Endothelial cell (in vitro differentiated cells): ENCODE results near the gene AKAP3. TPM values are rescaled to one million over a fixed set of nuclear protein-coding genes. Genes with fewer than 3 reads are reported as not detected.

Experiments
- DNase-seq: peaks from one replicate; pipeline ENCODE4 v3.0.0; 2021; ENCODE audit warnings: low spot score
- H3K27ac Mint-ChIP-seq: one replicate; pipeline ENCODE4 v1.8.0; 2021; ENCODE audit warnings: mixed read lengths, inconsistent platforms; ENCODE audit not compliant: unreplicated experiment
- H3K27me3 Mint-ChIP-seq: one replicate; pipeline ENCODE4 v1.8.0; 2021; ENCODE audit warnings: mild to moderate bottlenecking, moderate library complexity, mixed read lengths, inconsistent platforms; ENCODE audit not compliant: unreplicated experiment
- H3K36me3 Mint-ChIP-seq: one replicate; pipeline ENCODE4 v1.8.0; 2021; ENCODE audit warnings: mild to moderate bottlenecking, low read depth, mixed read lengths, inconsistent platforms; ENCODE audit not compliant: unreplicated experiment
- H3K4me1 Mint-ChIP-seq: one replicate; pipeline ENCODE4 v1.8.0; 2021; ENCODE audit warnings: mild to moderate bottlenecking, mixed read lengths, inconsistent platforms; ENCODE audit not compliant: unreplicated experiment
- H3K4me3 Mint-ChIP-seq: one replicate; pipeline ENCODE4 v1.8.0; 2021; ENCODE audit warnings: mild to moderate bottlenecking, mixed read lengths, inconsistent platforms; ENCODE audit not compliant: unreplicated experiment
- H3K9me3 Mint-ChIP-seq: one replicate; pipeline ENCODE4 v1.8.0; 2021; ENCODE audit warnings: mixed read lengths, inconsistent platforms; ENCODE audit not compliant: unreplicated experiment
- total RNA-seq: library from RNA; stranded (reverse); fragmentation: NEBNext Ultra II Directional; extraction: Animal tissue kit (Norgen Biotek cat#: 25700); gene quantifications from one replicate; pipeline ENCODE4 v1.2.1, GENCODE V29; 2021; ENCODE audit not compliant: unreplicated experiment
- TF ChIP-seq, protein P1 (sequence below): fragments of 200-600 bp; sonication (generic); IDR thresholded peaks from one replicate; pipeline ENCODE4 v1.5.0; 2021; ENCODE audit warnings: antibody characterized with exemption; ENCODE audit not compliant: unreplicated experiment

Gene AKAP3
- total RNA-seq, 1 donor from 2014 or later: 1.8 TPM

GRCh38 chr12:4607056-4607455 lies 41.8 kb downstream of the AKAP3 start:
- Mint-ChIP-seq H3K4me3 (no peak overlapping the region), H3K9me3 (no peaks in the 10 kb centered on the region), H3K4me1 (peaks cover 6% of the 10 kb centered on the region), H3K36me3 (peaks cover 43% of the 10 kb centered on the region), H3K27ac (no peak overlapping the region), H3K27me3 (peaks cover 1% of the 10 kb centered on the region)
- TF ChIP-seq, protein P1, sequence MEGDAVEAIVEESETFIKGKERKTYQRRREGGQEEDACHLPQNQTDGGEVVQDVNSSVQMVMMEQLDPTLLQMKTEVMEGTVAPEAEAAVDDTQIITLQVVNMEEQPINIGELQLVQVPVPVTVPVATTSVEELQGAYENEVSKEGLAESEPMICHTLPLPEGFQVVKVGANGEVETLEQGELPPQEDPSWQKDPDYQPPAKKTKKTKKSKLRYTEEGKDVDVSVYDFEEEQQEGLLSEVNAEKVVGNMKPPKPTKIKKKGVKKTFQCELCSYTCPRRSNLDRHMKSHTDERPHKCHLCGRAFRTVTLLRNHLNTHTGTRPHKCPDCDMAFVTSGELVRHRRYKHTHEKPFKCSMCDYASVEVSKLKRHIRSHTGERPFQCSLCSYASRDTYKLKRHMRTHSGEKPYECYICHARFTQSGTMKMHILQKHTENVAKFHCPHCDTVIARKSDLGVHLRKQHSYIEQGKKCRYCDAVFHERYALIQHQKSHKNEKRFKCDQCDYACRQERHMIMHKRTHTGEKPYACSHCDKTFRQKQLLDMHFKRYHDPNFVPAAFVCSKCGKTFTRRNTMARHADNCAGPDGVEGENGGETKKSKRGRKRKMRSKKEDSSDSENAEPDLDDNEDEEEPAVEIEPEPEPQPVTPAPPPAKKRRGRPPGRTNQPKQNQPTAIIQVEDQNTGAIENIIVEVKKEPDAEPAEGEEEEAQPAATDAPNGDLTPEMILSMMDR: no peak
- DNase-seq: no peak

GRCh38 chr12:4604684-4605193 lies 44.1 kb downstream of the AKAP3 start:
- H3K27me3 Mint-ChIP-seq: peaks cover 1% of the 10 kb centered on the region
- TF ChIP-seq, protein P1: peak; percentile 98
- no peaks in the 10 kb centered on the region for H3K9me3 Mint-ChIP-seq
- H3K27ac Mint-ChIP-seq: no peak overlapping the region
- peaks cover 6% of the 10 kb centered on the region for H3K4me1 Mint-ChIP-seq
- peak overlapping the region; percentile 86 for H3K4me3 Mint-ChIP-seq
- peaks cover 46% of the 10 kb centered on the region for H3K36me3 Mint-ChIP-seq
- peak; percentile 63 for DNase-seq

- Mint-ChIP-seq H3K36me3 (peaks cover 44% of the 10 kb centered on the region), H3K9me3 (no peaks in the 10 kb centered on the region), H3K27me3 (peaks cover 1% of the 10 kb centered on the region), H3K27ac (no peak overlapping the region), H3K4me3 (no peak overlapping the region), H3K4me1 (peaks cover 6% of the 10 kb centered on the region)
- no peak for DNase-seq
- TF ChIP-seq, protein P1: no peak
These were observed 44.9 kb downstream of the AKAP3 start for GRCh38 chr12:4603946-4604345.

GRCh38 chr12:4603421-4603820 lies 45.4 kb downstream of the AKAP3 start:
- H3K4me3 Mint-ChIP-seq: no peak overlapping the region
- H3K9me3 Mint-ChIP-seq: no peaks in the 10 kb centered on the region

GRCh38 chr12:4595881-4596280 lies 53.0 kb downstream of the AKAP3 start:
- Mint-ChIP-seq H3K4me3 (no peak overlapping the region), H3K27me3 (peaks cover 1% of the 10 kb centered on the region), H3K36me3 (peaks cover 70% of the 10 kb centered on the region), H3K9me3 (no peaks in the 10 kb centered on the region), H3K27ac (no peak overlapping the region), H3K4me1 (no peaks in the 10 kb centered on the region)
- TF ChIP-seq, protein P1: no peak
- no peak for DNase-seq

More at GRCh38 chr12:4603421-4603820, 45.4 kb downstream of the AKAP3 start:
- Mint-ChIP-seq H3K4me1 (peaks cover 6% of the 10 kb centered on the region), H3K27ac (no peak overlapping the region), H3K27me3 (peaks cover 1% of the 10 kb centered on the region), H3K36me3 (peaks cover 45% of the 10 kb centered on the region)
- TF ChIP-seq, protein P1: no peak
- DNase-seq: no peak
